Measurements from ENCODE around the gene MUC4.

GRCh38 chr3:195715134-195715533 lies 96.6 kb downstream of the MUC4 start:
- TF ChIP-seq CTCF (IDR thresholded peaks at IDR 0.05) (no peak), YY1 (IDR thresholded peaks at IDR 0.05; ENCODE audit: low read depth) (no peak), POLR2AphosphoS5 (IDR thresholded peaks at IDR 0.05; ENCODE audit: low read depth, low read length) (no peak), FOXM1 (IDR thresholded peaks at IDR 0.05; ENCODE audit: low read depth) (no peak), FOSL2 (IDR thresholded peaks at IDR 0.05; ENCODE audit: borderline replicate concordance, low read depth) (no peak), REST (IDR thresholded peaks at IDR 0.05; ENCODE audit: low read depth, low read length) (no peak), GATA2 (CRISPR knock-in tag; IDR thresholded peaks at IDR 0.05) (no peak)
